WTC11 (cell line): Measurements from ENCODE around the gene DLGAP4. TPM values are rescaled to one million over a fixed set of nuclear protein-coding genes. Genes with fewer than 3 reads are reported as not detected.

Experiments used
- ATAC-seq: fragments of 200-7000 bp; cut with Tn5 transposase; 2 replicates; pipeline ENCODE4 v1.10.0; 2021; ENCODE audit warnings: mild to moderate bottlenecking, moderate library complexity
- CTCF ChIA-PET: fragments of 300-600 bp; sonication (Branson Sonifier 250); formaldehyde crosslinking; loops from one replicate; lab custom pipeline; 2021; ENCODE audit warnings: antibody characterized with exemption; lab: Charles Lee
- POLR2A ChIA-PET: fragments of 350-600 bp; sonication (Branson Sonifier 250); formaldehyde crosslinking; loops from one replicate; lab custom pipeline; 2021; ENCODE audit warnings: antibody characterized with exemption; lab: Charles Lee
- DNase-seq: peaks from one replicate; pipeline ENCODE4 v3.0.0; 2021; ENCODE audit warnings: low spot score
- H3K27ac Mint-ChIP-seq: 2 replicates; pipeline ENCODE4 v1.8.0; 2021; ENCODE audit warnings: mixed read lengths
- H3K27me3 Mint-ChIP-seq: 2 replicates; pipeline ENCODE4 v1.8.0; 2021; ENCODE audit warnings: low read depth, mild to moderate bottlenecking, moderate library complexity, mixed read lengths
- H3K36me3 Mint-ChIP-seq: 2 replicates; pipeline ENCODE4 v1.8.0; 2021; ENCODE audit warnings: mixed read lengths
- H3K4me1 Mint-ChIP-seq: 2 replicates; pipeline ENCODE4 v1.8.0; 2022; ENCODE audit warnings: mixed read lengths
- H3K4me3 Mint-ChIP-seq: 2 replicates; pipeline ENCODE4 v1.8.0; 2021; ENCODE audit warnings: mild to moderate bottlenecking, moderate library complexity, mixed read lengths
- H3K9me3 Mint-ChIP-seq: 2 replicates; pipeline ENCODE4 v1.8.0; 2021; ENCODE audit warnings: mixed read lengths
- CREM ChIP-seq: sonication (generic); formaldehyde crosslinking; IDR thresholded peaks from 2 replicates; pipeline ENCODE4 v1.8.1; 2022; ENCODE audit warnings: mild to moderate bottlenecking, missing genetic modification reagents, moderate library complexity
- GTF2I ChIP-seq: fragments of 250-450 bp; sonication (Bioruptor Pico); conservative IDR thresholded peaks from 2 replicates; pipeline ENCODE4 v1.4.0; 2021; ENCODE audit warnings: mild to moderate bottlenecking
- SMAD3 ChIP-seq: sonication (generic); formaldehyde crosslinking; IDR thresholded peaks from 2 replicates; pipeline ENCODE4 v1.8.0; 2022; ENCODE audit warnings: missing genetic modification reagents, mild to moderate bottlenecking, borderline replicate concordance
- SP1 ChIP-seq: sonication (generic); formaldehyde crosslinking; conservative IDR thresholded peaks from 2 replicates; pipeline ENCODE4 v1.8.1; 2022; ENCODE audit warnings: missing genetic modification reagents
- TEAD4 ChIP-seq: sonication (generic); formaldehyde crosslinking; IDR thresholded peaks from 2 replicates; pipeline ENCODE4 v1.8.0; 2022; ENCODE audit warnings: mild to moderate bottlenecking, missing genetic modification reagents
- TP53 ChIP-seq: sonication (generic); formaldehyde crosslinking; IDR thresholded peaks from 2 replicates; pipeline ENCODE4 v1.8.1; 2023; ENCODE audit warnings: mild to moderate bottlenecking, missing genetic modification reagents
- ZNF121 ChIP-seq: sonication (generic); formaldehyde crosslinking; IDR thresholded peaks from 2 replicates; pipeline ENCODE4 v1.8.0; 2023; ENCODE audit warnings: missing genetic modification reagents
- ZNF219 ChIP-seq: sonication (generic); formaldehyde crosslinking; IDR thresholded peaks from 2 replicates; pipeline ENCODE4 v1.8.0; 2023; ENCODE audit warnings: missing genetic modification reagents, mild to moderate bottlenecking, borderline replicate concordance
- ZNF263 ChIP-seq: sonication (generic); formaldehyde crosslinking; IDR thresholded peaks from 2 replicates; pipeline ENCODE4 v1.8.1; 2022; ENCODE audit warnings: low read depth, mild to moderate bottlenecking, moderate library complexity, missing genetic modification reagents
- total RNA-seq: library from RNA; stranded (reverse); gene quantifications from 3 replicates; pipeline ENCODE4 v1.2.3, GENCODE V29; 2021
- TF ChIP-seq, protein P1 (sequence below): sonication (generic); formaldehyde crosslinking; IDR thresholded peaks from 2 replicates; pipeline ENCODE4 v1.8.0; 2023; ENCODE audit warnings: mild to moderate bottlenecking, missing genetic modification reagents
- TF ChIP-seq, protein P2 (sequence below): sonication (generic); formaldehyde crosslinking; IDR thresholded peaks from 2 replicates; pipeline ENCODE4 v1.8.0; 2022; ENCODE audit warnings: mild to moderate bottlenecking, missing genetic modification reagents
- TF ChIP-seq, protein P3 (sequence below): sonication (generic); formaldehyde crosslinking; IDR thresholded peaks from 2 replicates; pipeline ENCODE4 v1.8.1; 2023; ENCODE audit warnings: mild to moderate bottlenecking, missing genetic modification reagents
- TF ChIP-seq, protein P4 (sequence below): sonication (generic); formaldehyde crosslinking; IDR thresholded peaks from 2 replicates; pipeline ENCODE4 v1.8.1; 2023; ENCODE audit warnings: mild to moderate bottlenecking, missing genetic modification reagents, moderate library complexity
- TF ChIP-seq, protein P5 (sequence below): sonication (generic); formaldehyde crosslinking; IDR thresholded peaks from 2 replicates; pipeline ENCODE4 v1.8.1; 2023; ENCODE audit warnings: mild to moderate bottlenecking, missing genetic modification reagents, borderline replicate concordance
- TF ChIP-seq, protein P6 (sequence below): fragments of 250-450 bp; sonication (Bioruptor Pico); IDR thresholded peaks from 2 replicates; pipeline ENCODE4 v1.9.0; 2021; ENCODE audit warnings: moderate library complexity, mild to moderate bottlenecking, inconsistent platforms, borderline replicate concordance

The DLGAP4 gene
- total RNA-seq, 1 experiment from 2014 or later = 52.6 TPM

DNA sequence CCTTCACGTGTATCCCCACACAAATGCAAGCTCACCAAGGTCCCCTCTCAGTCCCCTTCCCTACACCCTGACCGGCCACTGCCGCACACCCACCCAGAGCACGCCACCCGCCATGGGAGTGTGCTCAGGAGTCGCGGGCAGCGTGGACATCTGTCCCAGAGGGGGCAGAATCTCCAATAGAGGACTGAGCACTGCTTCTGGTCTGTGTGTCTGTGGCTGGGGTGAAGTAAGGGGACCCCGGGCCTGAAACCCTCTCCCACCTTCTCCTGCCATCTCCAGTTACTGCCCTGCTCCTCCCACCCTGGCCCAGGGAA lies 243.4 kb downstream of the DLGAP4 start (continued):
- TF ChIP-seq, protein P1, sequence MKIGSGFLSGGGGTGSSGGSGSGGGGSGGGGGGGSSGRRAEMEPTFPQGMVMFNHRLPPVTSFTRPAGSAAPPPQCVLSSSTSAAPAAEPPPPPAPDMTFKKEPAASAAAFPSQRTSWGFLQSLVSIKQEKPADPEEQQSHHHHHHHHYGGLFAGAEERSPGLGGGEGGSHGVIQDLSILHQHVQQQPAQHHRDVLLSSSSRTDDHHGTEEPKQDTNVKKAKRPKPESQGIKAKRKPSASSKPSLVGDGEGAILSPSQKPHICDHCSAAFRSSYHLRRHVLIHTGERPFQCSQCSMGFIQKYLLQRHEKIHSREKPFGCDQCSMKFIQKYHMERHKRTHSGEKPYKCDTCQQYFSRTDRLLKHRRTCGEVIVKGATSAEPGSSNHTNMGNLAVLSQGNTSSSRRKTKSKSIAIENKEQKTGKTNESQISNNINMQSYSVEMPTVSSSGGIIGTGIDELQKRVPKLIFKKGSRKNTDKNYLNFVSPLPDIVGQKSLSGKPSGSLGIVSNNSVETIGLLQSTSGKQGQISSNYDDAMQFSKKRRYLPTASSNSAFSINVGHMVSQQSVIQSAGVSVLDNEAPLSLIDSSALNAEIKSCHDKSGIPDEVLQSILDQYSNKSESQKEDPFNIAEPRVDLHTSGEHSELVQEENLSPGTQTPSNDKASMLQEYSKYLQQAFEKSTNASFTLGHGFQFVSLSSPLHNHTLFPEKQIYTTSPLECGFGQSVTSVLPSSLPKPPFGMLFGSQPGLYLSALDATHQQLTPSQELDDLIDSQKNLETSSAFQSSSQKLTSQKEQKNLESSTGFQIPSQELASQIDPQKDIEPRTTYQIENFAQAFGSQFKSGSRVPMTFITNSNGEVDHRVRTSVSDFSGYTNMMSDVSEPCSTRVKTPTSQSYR (CRISPR knock-in tag) = no peak
- TF ChIP-seq ZNF219 (CRISPR knock-in tag) = no peak
- TF ChIP-seq, protein P2, sequence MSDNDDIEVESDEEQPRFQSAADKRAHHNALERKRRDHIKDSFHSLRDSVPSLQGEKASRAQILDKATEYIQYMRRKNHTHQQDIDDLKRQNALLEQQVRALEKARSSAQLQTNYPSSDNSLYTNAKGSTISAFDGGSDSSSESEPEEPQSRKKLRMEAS (CRISPR knock-in tag) = no peak

DNA sequence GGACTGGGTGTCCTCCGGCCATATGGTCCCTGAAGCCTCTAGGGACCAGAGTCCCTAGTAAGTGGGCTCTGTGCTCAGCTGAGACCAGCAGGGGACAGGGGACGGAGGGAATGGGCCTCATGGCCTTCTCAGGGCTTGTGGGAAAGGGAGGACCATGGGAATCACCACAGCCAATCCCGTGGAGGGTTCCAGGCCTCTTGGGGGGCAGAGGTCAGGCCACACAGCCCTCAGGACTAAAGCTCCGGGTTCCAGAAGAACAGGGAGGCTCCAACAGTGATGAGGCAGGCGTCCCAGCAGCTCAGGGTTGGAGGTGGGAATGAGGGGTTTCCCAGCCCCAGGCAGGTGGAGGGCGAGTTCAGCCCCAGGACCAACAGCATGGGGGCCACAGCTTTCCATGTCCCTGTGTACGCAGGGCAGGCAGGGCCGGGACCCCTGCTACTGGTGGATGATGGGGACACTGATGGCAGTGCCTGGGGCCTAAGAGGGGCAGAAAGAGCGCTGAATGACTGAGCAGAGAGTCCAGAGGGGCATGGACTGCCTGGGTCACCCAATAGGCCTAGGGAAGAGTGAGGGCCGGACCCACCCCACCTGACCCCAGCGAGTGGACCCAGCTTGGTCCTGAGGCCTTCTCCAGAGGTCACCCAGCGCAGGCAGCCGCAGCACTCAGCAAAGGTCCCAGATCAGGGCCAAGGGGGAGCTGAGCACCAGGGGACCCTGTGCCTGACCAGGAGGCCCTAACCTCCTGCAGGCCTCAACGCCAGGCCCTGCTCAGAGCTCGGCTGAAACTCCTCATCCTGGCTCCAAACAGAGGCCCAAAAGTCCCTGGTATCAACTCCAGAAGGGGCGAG lies 244.0 kb downstream of the DLGAP4 start:
- no peak for DNase-seq
- POLR2A ChIA-PET = interaction anchor here (0.6 to 0.8 kb wide), 2 partner anchors 50 to 72 kb away, joined by 3 to 4 read pairs; no protein-coding TSS in a partner anchor
- H3K4me1 Mint-ChIP-seq = peaks cover 6% of the 10 kb centered on the region
- no peaks in the 10 kb centered on the region for H3K27me3 Mint-ChIP-seq
- no peak overlapping the region for H3K4me3 Mint-ChIP-seq
- CTCF ChIA-PET = interaction anchor here (1.2 to 1.3 kb wide), 2 partner anchors 35 to 63 kb away, joined by 3 read pairs; no protein-coding TSS in a partner anchor
- TF ChIP-seq SP1 (CRISPR knock-in tag) = no peak
- TF ChIP-seq, protein P3, sequence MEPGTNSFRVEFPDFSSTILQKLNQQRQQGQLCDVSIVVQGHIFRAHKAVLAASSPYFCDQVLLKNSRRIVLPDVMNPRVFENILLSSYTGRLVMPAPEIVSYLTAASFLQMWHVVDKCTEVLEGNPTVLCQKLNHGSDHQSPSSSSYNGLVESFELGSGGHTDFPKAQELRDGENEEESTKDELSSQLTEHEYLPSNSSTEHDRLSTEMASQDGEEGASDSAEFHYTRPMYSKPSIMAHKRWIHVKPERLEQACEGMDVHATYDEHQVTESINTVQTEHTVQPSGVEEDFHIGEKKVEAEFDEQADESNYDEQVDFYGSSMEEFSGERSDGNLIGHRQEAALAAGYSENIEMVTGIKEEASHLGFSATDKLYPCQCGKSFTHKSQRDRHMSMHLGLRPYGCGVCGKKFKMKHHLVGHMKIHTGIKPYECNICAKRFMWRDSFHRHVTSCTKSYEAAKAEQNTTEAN = no peak
- TF ChIP-seq, protein P4, sequence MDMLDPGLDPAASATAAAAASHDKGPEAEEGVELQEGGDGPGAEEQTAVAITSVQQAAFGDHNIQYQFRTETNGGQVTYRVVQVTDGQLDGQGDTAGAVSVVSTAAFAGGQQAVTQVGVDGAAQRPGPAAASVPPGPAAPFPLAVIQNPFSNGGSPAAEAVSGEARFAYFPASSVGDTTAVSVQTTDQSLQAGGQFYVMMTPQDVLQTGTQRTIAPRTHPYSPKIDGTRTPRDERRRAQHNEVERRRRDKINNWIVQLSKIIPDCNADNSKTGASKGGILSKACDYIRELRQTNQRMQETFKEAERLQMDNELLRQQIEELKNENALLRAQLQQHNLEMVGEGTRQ (CRISPR knock-in tag) = no peak
- no peak for TF ChIP-seq TEAD4 (CRISPR knock-in tag)
- no peak for TF ChIP-seq TP53 (CRISPR knock-in tag)
- TF ChIP-seq ZNF121 (CRISPR knock-in tag) = no peak
- TF ChIP-seq ZNF263 (CRISPR knock-in tag) = no peak
- TF ChIP-seq, protein P5, sequence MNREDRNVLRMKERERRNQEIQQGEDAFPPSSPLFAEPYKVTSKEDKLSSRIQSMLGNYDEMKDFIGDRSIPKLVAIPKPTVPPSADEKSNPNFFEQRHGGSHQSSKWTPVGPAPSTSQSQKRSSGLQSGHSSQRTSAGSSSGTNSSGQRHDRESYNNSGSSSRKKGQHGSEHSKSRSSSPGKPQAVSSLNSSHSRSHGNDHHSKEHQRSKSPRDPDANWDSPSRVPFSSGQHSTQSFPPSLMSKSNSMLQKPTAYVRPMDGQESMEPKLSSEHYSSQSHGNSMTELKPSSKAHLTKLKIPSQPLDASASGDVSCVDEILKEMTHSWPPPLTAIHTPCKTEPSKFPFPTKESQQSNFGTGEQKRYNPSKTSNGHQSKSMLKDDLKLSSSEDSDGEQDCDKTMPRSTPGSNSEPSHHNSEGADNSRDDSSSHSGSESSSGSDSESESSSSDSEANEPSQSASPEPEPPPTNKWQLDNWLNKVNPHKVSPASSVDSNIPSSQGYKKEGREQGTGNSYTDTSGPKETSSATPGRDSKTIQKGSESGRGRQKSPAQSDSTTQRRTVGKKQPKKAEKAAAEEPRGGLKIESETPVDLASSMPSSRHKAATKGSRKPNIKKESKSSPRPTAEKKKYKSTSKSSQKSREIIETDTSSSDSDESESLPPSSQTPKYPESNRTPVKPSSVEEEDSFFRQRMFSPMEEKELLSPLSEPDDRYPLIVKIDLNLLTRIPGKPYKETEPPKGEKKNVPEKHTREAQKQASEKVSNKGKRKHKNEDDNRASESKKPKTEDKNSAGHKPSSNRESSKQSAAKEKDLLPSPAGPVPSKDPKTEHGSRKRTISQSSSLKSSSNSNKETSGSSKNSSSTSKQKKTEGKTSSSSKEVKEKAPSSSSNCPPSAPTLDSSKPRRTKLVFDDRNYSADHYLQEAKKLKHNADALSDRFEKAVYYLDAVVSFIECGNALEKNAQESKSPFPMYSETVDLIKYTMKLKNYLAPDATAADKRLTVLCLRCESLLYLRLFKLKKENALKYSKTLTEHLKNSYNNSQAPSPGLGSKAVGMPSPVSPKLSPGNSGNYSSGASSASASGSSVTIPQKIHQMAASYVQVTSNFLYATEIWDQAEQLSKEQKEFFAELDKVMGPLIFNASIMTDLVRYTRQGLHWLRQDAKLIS (CRISPR knock-in tag) = no peak
- TF ChIP-seq, protein P6, sequence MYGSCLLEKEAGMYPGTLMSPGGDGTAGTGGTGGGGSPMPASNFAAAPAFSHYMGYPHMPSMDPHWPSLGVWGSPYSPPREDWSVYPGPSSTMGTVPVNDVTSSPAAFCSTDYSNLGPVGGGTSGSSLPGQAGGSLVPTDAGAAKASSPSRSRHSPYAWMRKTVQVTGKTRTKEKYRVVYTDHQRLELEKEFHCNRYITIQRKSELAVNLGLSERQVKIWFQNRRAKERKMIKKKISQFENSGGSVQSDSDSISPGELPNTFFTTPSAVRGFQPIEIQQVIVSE (CRISPR knock-in tag) = no peak
- TF ChIP-seq SMAD3 (CRISPR knock-in tag) = no peak
- no peak for TF ChIP-seq GTF2I (CRISPR knock-in tag)
- no peak for TF ChIP-seq CREM (CRISPR knock-in tag)
- ATAC-seq = no peak
- H3K9me3 Mint-ChIP-seq = no peaks in the 10 kb centered on the region
- H3K27ac Mint-ChIP-seq = no peak overlapping the region
- peaks cover 5% of the 10 kb centered on the region for H3K36me3 Mint-ChIP-seq
